Measurements from ENCODE around the gene ADCY10. TPM values are rescaled to one million over a fixed set of nuclear protein-coding genes. Genes with fewer than 3 reads are reported as not detected.
"Not testable (repeated sequence)": the region's sequence is repeated elsewhere in the genome, so short reads cannot be mapped to it uniquely, and the experiment has no call there.

ADCY10 gene
- total and polyA plus RNA-seq, 7 donors: 0.14 to 0.92 (median 0.28) TPM; not detected in 2

DNA sequence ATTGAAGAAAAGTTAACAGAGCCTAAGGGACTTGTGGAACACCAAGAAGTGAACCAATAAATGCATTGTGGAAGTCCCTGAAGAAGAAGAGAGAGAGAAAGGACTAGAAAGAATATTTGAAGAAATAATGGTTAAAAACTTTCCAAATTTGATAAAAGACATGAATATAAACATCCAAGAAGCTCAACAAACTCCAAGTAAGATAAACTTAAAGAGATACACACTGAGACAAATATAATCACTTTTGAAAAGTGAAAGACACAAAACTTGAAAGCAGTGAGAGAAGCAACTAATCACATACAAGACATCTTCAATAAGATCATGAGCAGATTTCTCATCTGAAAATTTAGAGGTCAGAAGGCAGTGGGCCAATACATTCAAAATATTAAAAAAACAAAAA lies 101.0 kb downstream of the ADCY10 start:
- Histone ChIP-seq H3K4me3 (no peak overlapping the region), H3K9me3 (peaks cover 0 to 7% (median 2%) of the 10 kb centered on the region in 4 donors), H3K27ac (no peak overlapping the region), H3K27me3 (no peaks in the 10 kb centered on the region), H3K4me1 (no peaks in the 10 kb centered on the region), H3K36me3 (no peaks in the 10 kb centered on the region)
- TF ChIP-seq CTCF (IDR thresholded peaks at IDR 0.05): no peak
- no peak for TF ChIP-seq POLR2AphosphoS5 (IDR thresholded peaks at IDR 0.05)
- TF ChIP-seq EP300 (IDR thresholded peaks at IDR 0.05): no peak
- TF ChIP-seq POLR2A (IDR thresholded peaks at IDR 0.05): no peak
- DNase-seq: no peak
- intact Hi-C loops (cut with DNase I): no loop called here

DNA sequence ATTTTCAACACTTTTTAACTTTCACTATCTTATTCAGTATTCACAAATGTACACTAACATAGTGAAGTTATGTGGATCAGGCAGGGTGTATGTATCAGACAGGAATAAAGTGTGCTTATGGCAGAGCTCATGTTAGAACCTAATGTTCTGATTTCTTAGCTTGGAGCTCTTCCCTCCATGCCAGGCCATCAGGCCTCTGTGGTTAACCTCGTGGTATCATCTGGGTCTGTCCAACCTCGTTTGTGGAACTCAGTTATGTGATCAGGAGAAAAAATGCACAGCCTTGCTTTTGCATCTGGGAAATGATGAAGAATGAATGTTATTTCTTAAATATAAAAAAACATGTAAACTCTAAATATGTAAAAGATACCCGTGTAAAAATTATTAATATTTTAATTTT lies 105.2 kb downstream of the ADCY10 start:
- intact Hi-C loops (cut with DNase I): no loop called here
- DNase-seq: no peak
- 63 to 75% methylated on average over 3 of the region's 3 CpGs for WGBS, 2 donors

DNA sequence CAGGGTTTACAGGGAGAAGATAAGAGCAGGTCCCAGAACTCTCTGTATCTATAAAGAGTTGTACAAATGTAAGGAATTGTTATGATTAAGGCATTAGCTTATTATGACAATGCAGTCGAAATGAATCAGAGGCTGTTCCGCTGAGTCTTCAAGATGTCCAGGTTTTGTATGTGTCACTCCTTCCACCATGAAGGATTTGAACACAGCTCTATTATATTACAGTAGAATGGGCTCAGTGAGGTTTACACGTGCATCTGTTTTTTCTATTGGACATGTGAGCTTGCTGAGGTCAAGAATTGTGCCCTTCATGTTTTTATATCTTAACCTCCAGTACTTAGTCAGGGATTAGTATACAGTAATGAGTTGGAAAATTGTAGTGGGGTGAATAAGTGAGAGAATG lies 105.8 kb downstream of the ADCY10 start:
- intact Hi-C loops (cut with DNase I): no loop called here
- Histone ChIP-seq H3K9me3 (peaks cover 0 to 2% (median 0%) of the 10 kb centered on the region in 4 donors), H3K27ac (no peak overlapping the region), H3K27me3 (no peaks in the 10 kb centered on the region), H3K4me1 (peaks cover 0 to 6% (median 0%) of the 10 kb centered on the region in 4 donors), H3K36me3 (no peaks in the 10 kb centered on the region), H3K4me3 (no peak overlapping the region)
- WGBS, 2 donors: 89 to 92% methylated on average over 3 of the region's 3 CpGs
- DNase-seq: no peak
- TF ChIP-seq CTCF (IDR thresholded peaks at IDR 0.05): no peak
- no peak for TF ChIP-seq POLR2A (IDR thresholded peaks at IDR 0.05)
- TF ChIP-seq EP300 (IDR thresholded peaks at IDR 0.05): no peak
- TF ChIP-seq POLR2AphosphoS5 (IDR thresholded peaks at IDR 0.05): no peak

More for the DNA sequence above, 105.2 kb downstream of the ADCY10 start:
- no peaks in the 10 kb centered on the region for H3K36me3 ChIP-seq
- H3K4me3 ChIP-seq: no peak overlapping the region
- no peak overlapping the region for H3K27ac ChIP-seq
- peaks cover 0 to 4% (median 0%) of the 10 kb centered on the region in 4 donors for H3K4me1 ChIP-seq
- TF ChIP-seq CTCF (IDR thresholded peaks at IDR 0.05): no peak
- TF ChIP-seq EP300 (IDR thresholded peaks at IDR 0.05): no peak
- TF ChIP-seq POLR2A (IDR thresholded peaks at IDR 0.05): no peak
- TF ChIP-seq POLR2AphosphoS5 (IDR thresholded peaks at IDR 0.05): no peak
- H3K9me3 ChIP-seq: peaks cover 0 to 2% (median 0%) of the 10 kb centered on the region in 4 donors
- no peaks in the 10 kb centered on the region for H3K27me3 ChIP-seq

- H3K4me3 ChIP-seq; H3K9me3 ChIP-seq; H3K36me3 ChIP-seq; DNase-seq; intact Hi-C loops (cut with DNase I); H3K27me3 ChIP-seq; H3K4me1 ChIP-seq; H3K27ac ChIP-seq: not testable (repeated sequence)
- WGBS, 2 donors: 95% methylated on average over 12 of the region's 12 CpGs
Measured at GRCh38 chr1:167806676-167807075, 107.3 kb downstream of the ADCY10 start.

DNA sequence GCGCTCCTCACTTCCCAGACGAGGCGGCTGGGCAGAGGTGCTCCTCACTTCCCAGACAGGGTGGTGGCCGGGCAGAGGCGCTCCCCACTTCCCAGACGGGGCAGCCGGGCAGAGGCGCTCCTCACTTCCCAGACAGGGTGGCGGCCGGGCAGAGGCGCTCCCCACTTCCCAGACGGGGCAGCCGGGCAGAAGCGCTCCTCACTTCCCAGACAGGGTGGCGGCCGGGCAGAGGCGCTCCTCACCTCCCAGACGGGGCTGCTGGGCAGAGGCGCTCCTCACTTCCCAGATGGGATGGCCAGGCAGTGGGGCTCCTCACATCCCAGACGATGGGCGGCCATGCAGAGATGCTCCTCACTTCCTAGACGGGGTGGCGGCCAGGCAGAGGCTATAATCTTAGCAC lies 107.7 kb downstream of the ADCY10 start:
- DNase-seq; H3K4me3 ChIP-seq; H3K27me3 ChIP-seq; intact Hi-C loops (cut with DNase I); H3K9me3 ChIP-seq; H3K4me1 ChIP-seq; H3K27ac ChIP-seq; H3K36me3 ChIP-seq: not testable (repeated sequence)
- 95 to 96% methylated on average over 23 of the region's 23 CpGs for WGBS, 2 donors

DNA sequence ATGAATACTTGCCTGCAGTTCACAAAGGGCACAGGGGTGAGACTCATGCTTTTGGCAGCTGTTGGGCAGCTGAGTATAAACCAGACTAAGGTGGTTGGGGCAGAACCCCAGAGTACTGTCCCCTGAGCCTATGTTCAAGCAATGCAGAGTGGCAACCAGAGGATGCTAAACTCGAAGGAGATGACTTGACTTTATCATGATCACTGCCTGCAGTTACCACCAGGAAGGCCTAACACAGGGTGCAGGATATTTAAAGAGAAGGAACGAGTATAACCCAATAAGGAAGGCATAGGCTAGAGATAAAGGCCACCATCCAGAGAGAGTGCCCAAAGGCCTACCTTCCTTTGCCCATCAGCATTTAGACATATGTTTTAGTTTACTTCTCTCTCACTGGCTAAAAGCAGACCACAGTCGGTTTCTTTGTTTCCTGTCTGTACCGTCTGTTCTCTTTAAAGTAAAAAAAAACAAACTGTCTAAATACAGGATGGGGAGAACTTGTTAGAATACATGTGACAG lies 108.8 kb downstream of the ADCY10 start:
- TF ChIP-seq POLR2A (IDR thresholded peaks at IDR 0.05): no peak
- no peak for TF ChIP-seq EP300 (IDR thresholded peaks at IDR 0.05)
- TF ChIP-seq POLR2AphosphoS5 (IDR thresholded peaks at IDR 0.05): no peak
- TF ChIP-seq CTCF (IDR thresholded peaks at IDR 0.05): no peak
- H3K4me3 ChIP-seq: no peak overlapping the region
- intact Hi-C loops (cut with DNase I): no loop called here
- no peak for DNase-seq
- H3K27ac ChIP-seq: no peak overlapping the region
- no peaks in the 10 kb centered on the region for H3K9me3 ChIP-seq
- H3K4me1 ChIP-seq: peaks cover 0 to 6% (median 0%) of the 10 kb centered on the region in 4 donors
- WGBS, 2 donors: 38 to 71% methylated on average over 4 of the region's 4 CpGs
- H3K27me3 ChIP-seq: no peaks in the 10 kb centered on the region
- no peaks in the 10 kb centered on the region for H3K36me3 ChIP-seq

All from sigmoid colon (tissue), 7 donors.